Measurements from ENCODE around the gene PCDHA3.
"Not testable (repeated sequence)": the region's sequence is repeated elsewhere in the genome, so short reads cannot be mapped to it uniquely, and the experiment has no call there.

PCDHA3 gene

DNA sequence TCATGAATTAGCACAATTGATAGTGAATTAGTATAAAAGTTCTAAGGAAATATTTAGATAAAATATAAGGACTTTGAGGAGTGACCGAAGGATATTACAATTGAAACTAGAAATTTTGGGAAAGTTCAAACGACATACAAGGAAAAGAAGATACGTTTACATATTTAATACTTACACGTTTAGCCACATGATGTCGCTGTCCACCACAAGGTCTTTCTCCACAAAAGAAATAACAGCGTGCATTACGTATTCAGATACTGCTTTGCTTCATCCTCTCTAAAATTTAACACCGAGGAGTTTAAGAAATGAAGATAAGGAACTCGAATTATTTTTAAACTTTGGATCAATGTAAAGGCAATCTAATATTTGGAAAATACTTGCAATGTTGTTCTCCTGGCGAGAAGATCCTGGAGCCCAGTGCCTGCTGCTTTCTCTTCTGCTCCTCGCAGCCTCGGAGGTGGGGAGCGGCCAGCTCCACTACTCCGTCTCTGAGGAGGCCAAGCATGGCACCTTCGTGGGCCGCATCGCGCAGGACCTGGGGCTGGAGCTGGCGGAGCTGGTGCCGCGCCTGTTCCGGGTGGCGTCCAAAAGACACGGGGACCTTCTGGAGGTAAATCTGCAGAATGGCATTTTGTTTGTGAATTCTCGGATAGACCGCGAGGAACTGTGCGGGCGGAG is at the start of gene PCDHA3:
PCDHA3 (plus strand) TSS at position 242 of the 678 bp plus-strand sequence.
- DNase-seq: no peak

GRCh38 chr5:140753561-140753960 is 47.3 kb upstream of the PCDHA3 start:
- DNase-seq: no peak

- no peak for DNase-seq
These were observed 36.5 kb upstream of the PCDHA3 start for GRCh38 chr5:140764177-140764973.

- DNase-seq: no peak
These were observed 33.4 kb upstream of the PCDHA3 start for GRCh38 chr5:140767444-140767843.

DNA sequence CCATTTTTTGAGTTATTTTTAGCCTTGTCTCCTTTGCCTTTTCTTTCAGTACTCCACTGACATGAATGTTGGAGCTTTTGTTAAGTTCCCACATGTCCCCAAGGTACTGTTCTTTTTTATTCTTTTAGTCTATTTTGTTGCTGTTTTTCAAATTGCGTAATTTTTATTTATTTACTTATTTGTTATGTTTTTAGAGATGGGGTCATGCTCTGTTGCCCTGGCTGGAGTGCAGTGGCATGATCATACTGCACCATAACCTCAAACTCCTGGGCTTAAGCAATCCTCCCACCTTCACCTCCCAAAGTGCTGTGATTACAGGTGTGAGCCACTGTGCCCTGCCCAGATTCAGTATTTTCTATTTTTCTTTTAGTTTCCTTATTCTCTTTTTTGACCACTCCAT is 20.3 kb upstream of the PCDHA3 start:
- DNase-seq: no peak

DNA sequence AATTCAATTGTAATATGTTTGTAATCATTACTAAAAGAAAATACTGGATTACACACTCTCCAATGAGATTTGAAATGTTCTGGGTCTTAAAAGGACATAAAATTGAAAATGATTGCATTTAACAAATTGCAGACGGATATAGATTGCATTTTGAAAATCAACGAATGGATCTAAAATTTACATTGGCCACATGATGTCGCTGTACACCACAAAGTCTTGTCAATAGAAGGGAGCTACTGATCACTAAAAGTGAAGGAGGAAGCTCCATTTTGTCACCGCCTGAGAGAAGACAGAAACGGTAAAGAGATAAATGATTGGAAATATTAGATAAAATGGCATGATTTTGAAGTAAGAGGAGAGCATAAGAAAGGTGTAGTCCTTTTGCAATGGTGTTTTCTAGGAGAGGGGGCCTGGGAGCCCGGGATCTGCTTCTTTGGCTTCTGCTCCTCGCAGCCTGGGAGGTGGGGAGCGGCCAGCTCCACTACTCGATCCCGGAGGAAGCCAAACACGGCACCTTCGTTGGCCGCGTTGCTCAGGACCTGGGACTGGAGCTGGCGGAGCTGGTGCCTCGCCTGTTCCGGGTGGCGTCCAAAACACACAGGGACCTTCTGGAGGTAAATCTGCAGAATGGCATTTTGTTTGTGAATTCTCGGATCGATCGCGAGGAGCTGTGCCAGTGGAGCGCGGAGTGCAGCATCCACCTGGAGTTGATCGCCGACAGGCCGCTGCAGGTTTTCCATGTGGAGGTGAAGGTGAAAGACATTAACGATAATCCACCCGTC is 14.8 kb upstream of the PCDHA3 start, which contains the start of gene PCDHA1:
PCDHA1 (plus strand) TSS at position 236 of the 782 bp plus-strand sequence.
- DNase-seq: no peak

DNA sequence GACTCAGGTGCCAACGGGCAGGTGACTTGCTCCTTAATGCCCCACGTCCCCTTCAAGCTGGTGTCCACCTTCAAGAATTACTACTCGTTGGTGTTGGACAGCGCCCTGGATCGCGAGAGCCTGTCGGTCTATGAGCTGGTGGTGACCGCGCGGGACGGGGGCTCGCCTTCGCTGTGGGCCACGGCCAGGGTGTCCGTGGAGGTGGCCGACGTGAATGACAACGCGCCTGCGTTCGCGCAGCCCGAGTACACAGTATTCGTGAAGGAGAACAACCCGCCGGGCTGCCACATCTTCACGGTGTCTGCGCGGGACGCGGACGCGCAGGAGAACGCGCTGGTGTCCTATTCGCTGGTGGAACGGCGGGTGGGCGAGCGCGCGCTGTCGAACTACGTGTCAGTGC is 13.4 kb upstream of the PCDHA3 start:
- not testable (repeated sequence) for DNase-seq

DNA sequence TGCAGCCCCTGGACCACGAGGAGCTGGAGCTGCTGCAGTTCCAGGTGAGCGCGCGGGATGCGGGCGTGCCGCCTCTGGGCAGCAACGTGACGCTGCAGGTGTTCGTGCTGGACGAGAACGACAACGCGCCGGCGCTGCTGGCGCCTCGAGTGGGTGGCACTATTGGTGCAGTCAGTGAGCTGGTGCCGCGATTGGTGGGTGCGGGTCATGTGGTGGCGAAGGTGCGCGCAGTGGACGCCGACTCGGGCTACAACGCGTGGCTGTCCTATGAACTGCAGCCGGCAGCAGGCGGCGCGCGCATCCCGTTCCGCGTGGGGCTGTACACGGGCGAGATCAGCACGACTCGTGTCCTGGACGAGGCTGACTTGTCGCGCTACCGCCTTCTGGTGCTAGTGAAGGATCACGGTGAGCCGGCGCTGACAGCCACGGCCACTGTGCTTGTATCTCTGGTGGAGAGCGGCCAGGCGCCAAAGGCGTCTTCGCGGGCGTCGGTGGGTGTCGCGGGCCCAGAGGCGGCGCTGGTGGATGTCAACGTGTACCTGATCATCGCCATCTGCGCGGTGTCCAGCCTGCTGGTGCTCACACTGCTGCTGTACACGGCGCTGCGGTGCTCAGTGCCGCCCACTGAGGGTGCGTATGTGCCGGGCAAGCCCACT is 12.9 kb upstream of the PCDHA3 start:
- not testable (repeated sequence) for DNase-seq

DNA sequence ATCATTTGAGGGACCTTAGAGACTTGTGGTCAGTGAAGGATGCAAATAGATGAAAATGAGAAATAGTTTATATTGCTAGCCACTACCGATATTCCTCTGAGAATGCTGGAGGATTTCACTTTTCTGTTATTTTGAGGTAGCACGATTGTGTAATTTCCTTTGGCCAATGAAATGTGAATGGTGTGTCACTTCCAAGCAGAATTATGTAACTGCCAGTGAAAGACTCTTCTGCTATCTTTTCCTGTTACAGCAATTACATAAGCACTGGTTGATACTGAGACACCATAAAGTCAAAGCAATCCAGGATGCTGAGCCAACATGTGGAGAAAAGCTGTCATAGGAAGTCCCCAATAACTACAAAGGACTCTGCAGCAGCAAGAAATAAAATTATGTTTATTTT is 9.8 kb upstream of the PCDHA3 start:
- no peak for DNase-seq

GRCh38 chr5:140794595-140795258 is 6.1 kb upstream of the PCDHA3 start, which contains the start of gene PCDHA2:
Gene PCDHA2 (plus strand): TSS chr5:140794852.
- DNase-seq: no peak

DNA sequence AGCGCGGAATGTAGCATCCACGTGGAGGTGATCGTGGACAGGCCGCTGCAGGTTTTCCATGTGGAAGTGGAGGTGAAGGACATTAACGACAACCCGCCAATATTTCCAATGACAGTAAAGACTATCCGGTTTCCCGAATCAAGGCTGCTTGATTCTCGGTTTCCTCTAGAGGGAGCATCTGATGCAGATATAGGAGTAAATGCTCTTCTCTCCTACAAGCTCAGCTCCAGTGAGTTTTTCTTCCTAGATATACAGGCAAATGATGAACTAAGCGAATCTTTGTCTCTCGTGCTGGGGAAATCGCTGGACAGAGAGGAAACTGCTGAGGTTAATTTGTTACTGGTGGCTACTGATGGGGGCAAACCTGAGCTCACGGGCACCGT is 5.6 kb upstream of the PCDHA3 start:
- DNase-seq: no peak

GRCh38 chr5:140796072-140796717 is 4.7 kb upstream of the PCDHA3 start:
- not testable (repeated sequence) for DNase-seq

- no peak for DNase-seq
These were observed 4.2 kb upstream of the PCDHA3 start for GRCh38 chr5:140796718-140797095.

GRCh38 chr5:140801494-140801841 is 611 bp downstream of the PCDHA3 start:
- DNase-seq: no peak

DNA sequence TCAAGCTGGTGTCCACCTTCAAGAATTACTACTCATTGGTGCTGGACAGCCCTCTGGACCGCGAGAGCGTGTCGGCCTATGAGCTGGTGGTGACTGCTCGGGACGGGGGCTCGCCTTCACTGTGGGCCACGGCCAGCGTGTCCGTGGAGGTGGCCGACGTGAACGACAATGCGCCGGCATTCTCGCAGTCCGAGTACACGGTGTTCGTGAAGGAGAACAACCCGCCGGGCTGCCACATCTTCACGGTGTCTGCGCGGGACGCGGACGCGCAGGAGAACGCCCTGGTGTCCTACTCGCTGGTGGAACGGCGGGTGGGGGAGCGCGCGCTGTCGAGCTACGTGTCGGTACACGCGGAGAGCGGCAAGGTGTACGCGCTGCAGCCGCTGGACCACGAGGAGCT is 1.5 kb downstream of the PCDHA3 start:
- not testable (repeated sequence) for DNase-seq

- DNase-seq: no peak
These were observed 2.0 kb downstream of the PCDHA3 start for GRCh38 chr5:140802781-140803271.

GRCh38 chr5:140806834-140807775 is 6.2 kb downstream of the PCDHA3 start, which contains the start of gene PCDHA4:
Gene PCDHA4 (plus strand): TSS chr5:140807068.
- DNase-seq: no peak

DNA sequence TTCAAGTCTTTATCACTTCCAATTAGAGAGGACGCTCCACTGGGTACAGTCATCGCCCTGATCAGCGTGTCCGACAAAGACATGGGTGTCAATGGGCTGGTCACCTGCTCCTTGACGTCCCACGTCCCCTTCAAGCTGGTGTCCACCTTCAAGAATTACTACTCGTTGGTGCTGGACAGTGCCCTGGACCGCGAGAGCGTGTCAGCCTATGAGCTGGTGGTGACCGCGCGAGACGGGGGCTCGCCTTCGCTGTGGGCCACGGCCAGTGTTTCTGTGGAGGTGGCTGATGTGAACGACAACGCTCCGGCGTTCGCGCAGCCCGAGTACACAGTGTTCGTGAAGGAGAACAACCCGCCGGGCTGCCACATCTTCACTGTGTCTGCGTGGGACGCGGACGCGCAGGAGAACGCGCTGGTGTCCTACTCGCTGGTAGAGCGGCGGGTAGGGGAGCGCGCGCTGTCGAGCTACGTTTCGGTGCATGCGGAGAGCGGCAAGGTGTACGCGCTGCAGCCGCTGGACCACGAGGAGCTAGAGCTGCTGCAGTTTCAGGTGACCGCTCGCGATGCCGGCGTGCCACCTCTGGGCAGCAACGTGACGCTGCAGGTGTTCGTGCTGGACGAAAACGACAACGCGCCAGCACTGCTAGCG is 7.5 kb downstream of the PCDHA3 start:
- not testable (repeated sequence) for DNase-seq

GRCh38 chr5:140808889-140809291 is 8.0 kb downstream of the PCDHA3 start:
- no peak for DNase-seq

Measured in NCI-H1417 treated with DMSO at 0.1 percent for 48 hours (cell line).